GM12873 (cell line): ENCODE measurements around the gene IGF2BP1.

Experiments used
- CTCF ChIP-seq: IDR thresholded peaks from 2 replicates; pipeline ENCODE4 v1.5.1; 2012; ENCODE audit warnings: low read depth, mild to moderate bottlenecking, moderate library complexity, low read length, control low read depth; ENCODE audit not compliant: insufficient read depth; ENCODE audit errors: missing control alignments

The IGF2BP1 gene

GRCh38 chr17:49024523-49024922 lies 27.3 kb downstream of the IGF2BP1 start:
- TF ChIP-seq CTCF = no peak

- no peak for TF ChIP-seq CTCF
Measured at GRCh38 chr17:49028271-49028670, 31.1 kb downstream of the IGF2BP1 start.

GRCh38 chr17:49029801-49030200 lies 32.6 kb downstream of the IGF2BP1 start:
- TF ChIP-seq CTCF = no peak

- peak; percentile 78 for TF ChIP-seq CTCF
Measured at GRCh38 chr17:49031965-49032928, 35.1 kb downstream of the IGF2BP1 start.

GRCh38 chr17:49035470-49036269 lies 38.5 kb downstream of the IGF2BP1 start:
- peak; percentile 85 for TF ChIP-seq CTCF

- TF ChIP-seq CTCF = no peak
Measured at GRCh38 chr17:49036270-49036626, 39.1 kb downstream of the IGF2BP1 start.

GRCh38 chr17:49038138-49038537 lies 41.0 kb downstream of the IGF2BP1 start:
- no peak for TF ChIP-seq CTCF
